VCaP (cell line): ENCODE results near the gene NKD2.

Experiments used
- H3K27ac ChIP-seq: fragments of 450-650 bp; 2 replicates; pipeline ENCODE4 v1.5.1; 2017
- CTCF ChIP-seq: fragments of 450-650 bp; conservative IDR thresholded peaks from 2 replicates; pipeline ENCODE4 v1.5.1; 2017; ENCODE audit warnings: mild to moderate bottlenecking, moderate library complexity

NKD2 gene

GRCh38 chr5:1068895-1069719, 60.5 kb downstream of the NKD2 start:
- no peak for TF ChIP-seq CTCF

DNA sequence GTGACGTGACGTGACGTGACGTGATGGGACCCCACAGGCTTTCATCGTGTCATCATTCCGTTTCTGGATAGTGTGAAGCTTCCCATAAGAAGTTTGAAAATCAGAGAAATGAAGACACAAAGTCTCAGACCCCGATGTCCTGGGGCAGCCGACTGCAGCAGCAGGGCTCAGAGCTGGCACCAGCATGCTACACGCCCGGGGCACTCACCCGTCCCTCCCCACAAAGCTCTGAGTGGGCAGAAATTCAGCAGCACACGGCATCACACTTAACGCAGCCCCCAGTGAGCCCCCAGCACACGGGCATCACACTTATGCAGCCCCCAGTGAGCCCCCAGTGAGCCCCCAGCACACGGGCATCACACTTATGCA, 61.1 kb downstream of the NKD2 start:
- TF ChIP-seq CTCF = no peak
- no peak overlapping the region for H3K27ac ChIP-seq

More at GRCh38 chr5:1068895-1069719, 60.5 kb downstream of the NKD2 start:
- H3K27ac ChIP-seq = no peak overlapping the region

- no peak overlapping the region for H3K27ac ChIP-seq
- no peak for TF ChIP-seq CTCF
Measured at GRCh38 chr5:1073239-1074102, 64.9 kb downstream of the NKD2 start.

DNA sequence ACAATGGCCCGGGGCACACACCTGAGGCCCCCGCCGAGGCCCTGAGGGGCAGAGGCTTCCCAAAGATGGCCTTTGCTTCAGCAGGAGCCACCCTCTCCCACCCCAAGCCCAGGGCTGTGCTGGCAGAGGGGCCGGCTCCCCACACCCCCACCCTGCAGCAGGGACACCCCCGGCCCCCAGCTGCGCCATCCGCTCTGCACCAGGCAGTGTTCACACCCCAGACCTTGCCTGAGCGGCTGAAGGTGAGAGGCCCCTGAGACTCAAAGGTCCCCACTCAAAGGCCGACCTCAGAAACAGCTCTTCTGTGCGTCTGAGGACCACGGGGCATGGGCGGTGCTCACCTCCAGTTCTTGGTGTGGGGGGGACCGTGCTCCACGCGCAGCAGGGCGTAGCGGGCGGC, 65.6 kb downstream of the NKD2 start:
- no peak overlapping the region for H3K27ac ChIP-seq
- TF ChIP-seq CTCF = no peak

- no peak for TF ChIP-seq CTCF
- H3K27ac ChIP-seq = no peak overlapping the region
Measured at GRCh38 chr5:1074816-1075554, 66.4 kb downstream of the NKD2 start.

- no peak overlapping the region for H3K27ac ChIP-seq
- no peak for TF ChIP-seq CTCF
Measured at GRCh38 chr5:1075555-1075881, 66.9 kb downstream of the NKD2 start.

- TF ChIP-seq CTCF = no peak
- H3K27ac ChIP-seq = no peak overlapping the region
Measured at GRCh38 chr5:1075931-1076330, 67.3 kb downstream of the NKD2 start.
